Karpas-422 (cell line): ENCODE data around the gene GRID2. TPM values are rescaled to one million over a fixed set of nuclear protein-coding genes. Genes with fewer than 3 reads are reported as not detected.

Experiments
- DNase-seq: peaks from one replicate; pipeline ENCODE4 v3.0.0-alpha.2; 2015
- H2AFZ ChIP-seq: fragments of 200-600 bp; sonication (generic); 2 replicates; pipeline ENCODE4 v1.6.1; 2014; ENCODE audit warnings: antibody characterized with exemption, low read length, mixed read lengths
- H3K27ac ChIP-seq: fragments of 200-600 bp; sonication (generic); 2 replicates; pipeline ENCODE4 v1.5.1; 2014; ENCODE audit warnings: mild to moderate bottlenecking, low read length, moderate library complexity
- H3K27me3 ChIP-seq: fragments of 200-600 bp; sonication (generic); 2 replicates; pipeline ENCODE4 v1.6.1; 2014; ENCODE audit warnings: low read length, mixed read lengths
- H3K36me3 ChIP-seq: fragments of 200-600 bp; sonication (generic); 2 replicates; pipeline ENCODE4 v1.6.1; 2014; ENCODE audit warnings: low read length, mixed read lengths; ENCODE audit not compliant: insufficient read depth
- H3K4me1 ChIP-seq: fragments of 200-600 bp; sonication (generic); 2 replicates; pipeline ENCODE4 v1.6.1; 2014; ENCODE audit warnings: mild to moderate bottlenecking, low read length, mixed read lengths
- H3K4me2 ChIP-seq: fragments of 200-600 bp; sonication (generic); 2 replicates; pipeline ENCODE4 v1.6.1; 2014; ENCODE audit warnings: low read length, low read depth, mild to moderate bottlenecking; ENCODE audit not compliant: poor library complexity, severe bottlenecking
- H3K4me3 ChIP-seq: fragments of 200-600 bp; sonication (generic); 2 replicates; pipeline ENCODE4 v1.5.1; 2014; ENCODE audit warnings: mild to moderate bottlenecking, antibody characterized with exemption, low read length, mixed read lengths
- H3K79me2 ChIP-seq: fragments of 200-600 bp; sonication (generic); 2 replicates; pipeline ENCODE4 v1.6.1; 2014; ENCODE audit warnings: mild to moderate bottlenecking, low read length, mixed read lengths
- H3K9ac ChIP-seq: fragments of 200-600 bp; sonication (generic); 2 replicates; pipeline ENCODE4 v1.6.0; 2014; ENCODE audit warnings: low read length
- H3K9me2 ChIP-seq: fragments of 200-600 bp; sonication (generic), shearing (Covaris generic); replicated peaks from 2 replicates; pipeline ENCODE4 v1.6.0; 2014; ENCODE audit warnings: mild to moderate bottlenecking, low read length, moderate library complexity; ENCODE audit not compliant: insufficient read depth
- H3K9me3 ChIP-seq: fragments of 300-700, 200-600 bp; sonication (generic); 2 replicates; pipeline ENCODE4 v1.6.1; 2014; ENCODE audit warnings: low read length, mixed read lengths
- H4K20me1 ChIP-seq: fragments of 200-600 bp; sonication (generic); 2 replicates; pipeline ENCODE4 v1.6.1; 2014; ENCODE audit warnings: mild to moderate bottlenecking, antibody characterized with exemption, low read length, low read depth; ENCODE audit not compliant: insufficient read depth
- total RNA-seq: library from RNA; depleted of rRNA; stranded (reverse); fragments of >200 nt; shearing (Covaris generic); gene quantifications from 2 replicates; pipeline ENCODE4 v1.2.3, GENCODE V29; 2014; ENCODE audit warnings: low replicate concordance

The GRID2 gene
- total RNA-seq, 1 experiment from 2014 or later, result not detected

- Histone ChIP-seq H3K9me3 (peaks cover 3% of the 10 kb centered on the region; the same call in 1 of the 2 replicates), H4K20me1 (no peaks in the 10 kb centered on the region), H3K9me2 (no peaks in the 10 kb centered on the region), H3K27ac (no peak overlapping the region), H3K4me3 (no peak overlapping the region), H3K36me3 (no peaks in the 10 kb centered on the region), H3K27me3 (no peaks in the 10 kb centered on the region), H3K9ac (no peak overlapping the region), H3K4me1 (no peaks in the 10 kb centered on the region), H3K79me2 (no peaks in the 10 kb centered on the region), H2AFZ (no peak overlapping the region), H3K4me2 (no peak overlapping the region)
- no peak for DNase-seq
These were observed 1163.9 kb downstream of the GRID2 start for GRCh38 chr4:93467484-93468155.

- no peak for DNase-seq
- Histone ChIP-seq H3K79me2 (no peaks in the 10 kb centered on the region), H3K4me3 (no peak overlapping the region), H3K4me2 (no peak overlapping the region), H3K27ac (no peak overlapping the region), H3K4me1 (no peaks in the 10 kb centered on the region), H3K36me3 (no peaks in the 10 kb centered on the region), H3K9me3 (no peaks in the 10 kb centered on the region; the same call in 1 of the 2 replicates), H4K20me1 (no peaks in the 10 kb centered on the region), H3K27me3 (no peaks in the 10 kb centered on the region), H2AFZ (no peak overlapping the region), H3K9me2 (no peaks in the 10 kb centered on the region), H3K9ac (no peak overlapping the region)
These were observed 1165.8 kb downstream of the GRID2 start for GRCh38 chr4:93469560-93469959.

- Histone ChIP-seq H2AFZ (no peak overlapping the region), H3K79me2 (no peaks in the 10 kb centered on the region), H4K20me1 (no peaks in the 10 kb centered on the region), H3K9ac (no peak overlapping the region), H3K4me2 (no peak overlapping the region), H3K9me2 (no peaks in the 10 kb centered on the region), H3K27ac (no peak overlapping the region), H3K4me3 (no peak overlapping the region), H3K27me3 (no peaks in the 10 kb centered on the region), H3K36me3 (no peaks in the 10 kb centered on the region), H3K9me3 (peaks cover 10% of the 10 kb centered on the region; the same call in 1 of the 2 replicates), H3K4me1 (no peaks in the 10 kb centered on the region)
- DNase-seq, result no peak
These were observed 1172.0 kb downstream of the GRID2 start for GRCh38 chr4:93475730-93476129.

GRCh38 chr4:93478805-93479204 lies 1175.0 kb downstream of the GRID2 start:
- Histone ChIP-seq H3K36me3 (no peaks in the 10 kb centered on the region), H3K9me3 (peaks cover 18% of the 10 kb centered on the region; the same call in 1 of the 2 replicates), H3K9ac (no peak overlapping the region), H3K27me3 (no peaks in the 10 kb centered on the region), H3K79me2 (no peaks in the 10 kb centered on the region), H4K20me1 (no peaks in the 10 kb centered on the region), H3K4me2 (no peak overlapping the region), H3K27ac (no peak overlapping the region), H3K4me1 (no peaks in the 10 kb centered on the region), H3K9me2 (no peaks in the 10 kb centered on the region), H3K4me3 (no peak overlapping the region), H2AFZ (no peak overlapping the region)
- DNase-seq, result no peak

- Histone ChIP-seq H3K79me2 (no peaks in the 10 kb centered on the region), H3K27ac (no peak overlapping the region), H3K9me3 (peaks cover 18% of the 10 kb centered on the region; the same call in 1 of the 2 replicates)
These were observed 1176.7 kb downstream of the GRID2 start for GRCh38 chr4:93480452-93480851.

GRCh38 chr4:93495346-93495745 lies 1191.6 kb downstream of the GRID2 start:
- Histone ChIP-seq H2AFZ (no peak overlapping the region), H3K79me2 (no peaks in the 10 kb centered on the region), H4K20me1 (no peaks in the 10 kb centered on the region), H3K4me2 (no peak overlapping the region), H3K9ac (no peak overlapping the region), H3K27me3 (no peaks in the 10 kb centered on the region), H3K4me3 (no peak overlapping the region), H3K9me2 (0 out of 2 replicates have a peak, but pooled peaks cover 5% of the 10 kb centered on the region), H3K27ac (no peak overlapping the region), H3K36me3 (no peaks in the 10 kb centered on the region), H3K4me1 (no peaks in the 10 kb centered on the region), H3K9me3 (peaks cover 14% of the 10 kb centered on the region)
- no peak for DNase-seq

More at GRCh38 chr4:93480452-93480851, 1176.7 kb downstream of the GRID2 start:
- H3K4me2 ChIP-seq, result no peak overlapping the region
- no peaks in the 10 kb centered on the region for H3K4me1 ChIP-seq
- DNase-seq, result no peak
- H3K9ac ChIP-seq, result no peak overlapping the region
- no peaks in the 10 kb centered on the region for H3K27me3 ChIP-seq
- no peak overlapping the region for H2AFZ ChIP-seq
- H3K9me2 ChIP-seq, result no peaks in the 10 kb centered on the region
- no peaks in the 10 kb centered on the region for H4K20me1 ChIP-seq
- H3K4me3 ChIP-seq, result no peak overlapping the region
- no peaks in the 10 kb centered on the region for H3K36me3 ChIP-seq

GRCh38 chr4:93501244-93501643 lies 1197.5 kb downstream of the GRID2 start:
- Histone ChIP-seq H3K79me2 (no peaks in the 10 kb centered on the region), H3K4me2 (no peak overlapping the region), H3K9me2 (0 out of 2 replicates have a peak, but pooled peaks cover 5% of the 10 kb centered on the region), H3K27ac (no peak overlapping the region), H3K27me3 (no peaks in the 10 kb centered on the region), H3K9ac (no peak overlapping the region), H2AFZ (no peak overlapping the region), H3K9me3 (peaks cover 15% of the 10 kb centered on the region), H3K4me3 (no peak overlapping the region), H3K36me3 (no peaks in the 10 kb centered on the region), H3K4me1 (no peaks in the 10 kb centered on the region), H4K20me1 (no peaks in the 10 kb centered on the region)
- no peak for DNase-seq

- Histone ChIP-seq H4K20me1 (no peaks in the 10 kb centered on the region), H3K27me3 (no peaks in the 10 kb centered on the region), H3K36me3 (no peaks in the 10 kb centered on the region), H3K9me2 (0 out of 2 replicates have a peak, but pooled peaks cover 5% of the 10 kb centered on the region), H3K9ac (no peak overlapping the region), H3K4me2 (no peak overlapping the region), H3K9me3 (peaks cover 12% of the 10 kb centered on the region), H3K4me3 (no peak overlapping the region), H3K79me2 (no peaks in the 10 kb centered on the region), H3K27ac (no peak overlapping the region), H3K4me1 (no peaks in the 10 kb centered on the region), H2AFZ (no peak overlapping the region)
- DNase-seq, result no peak
These were observed 1198.2 kb downstream of the GRID2 start for GRCh38 chr4:93501946-93502345.
